GM13976 (cell line): ENCODE measurements around the gene PPIB.

Experiments used
- DNase-seq: peaks from one replicate; pipeline ENCODE4 v3.0.0; 2012; ENCODE audit warnings: low spot score
- CTCF ChIP-seq: IDR thresholded peaks from 2 replicates; pipeline ENCODE4 v1.5.1; 2012; ENCODE audit warnings: borderline replicate concordance, mild to moderate bottlenecking; ENCODE audit not compliant: insufficient read depth; ENCODE audit errors: extremely low read depth, missing control alignments, control extremely low read depth
- in situ Hi-C: fragments of 300-500 bp; cut with MboI; formaldehyde crosslinking; loops from one replicate; pipeline ENCODE4 v1.12.0; 2022; ENCODE audit warnings: low sequenced_read_pairs, mixed read lengths, inconsistent platforms; ENCODE audit not compliant: unreplicated experiment

PPIB gene

GRCh38 chr15:64197425-64197824 lies 34.6 kb upstream of the PPIB start:
- DNase-seq, result no peak
- no peak for TF ChIP-seq CTCF
- in situ Hi-C loops, result no loop called here

- TF ChIP-seq CTCF, result no peak
- no peak for DNase-seq
- in situ Hi-C loops, result no loop called here
Observed at GRCh38 chr15:64193971-64194370, 31.1 kb upstream of the PPIB start.

GRCh38 chr15:64191971-64192830 lies 29.4 kb upstream of the PPIB start:
- in situ Hi-C loops, result no loop called here
- no peak for TF ChIP-seq CTCF
- DNase-seq, result no peak

GRCh38 chr15:64187396-64188191 lies 24.8 kb upstream of the PPIB start:
- DNase-seq, result no peak
- no peak for TF ChIP-seq CTCF
- in situ Hi-C loops, result no loop called here

- in situ Hi-C loops, result no loop called here
- no peak for TF ChIP-seq CTCF
- DNase-seq, result no peak
Observed at GRCh38 chr15:64185146-64185911, 22.5 kb upstream of the PPIB start.

GRCh38 chr15:64182859-64183370 lies 20.1 kb upstream of the PPIB start:
- no peak for TF ChIP-seq CTCF
- in situ Hi-C loops, result no loop called here
- DNase-seq, result no peak
